ENCODE measurements around the gene PRKCI.
"Not testable (repeated sequence)": the region's sequence is repeated elsewhere in the genome, so short reads cannot be mapped to it uniquely, and the experiment has no call there.

PRKCI gene

DNA sequence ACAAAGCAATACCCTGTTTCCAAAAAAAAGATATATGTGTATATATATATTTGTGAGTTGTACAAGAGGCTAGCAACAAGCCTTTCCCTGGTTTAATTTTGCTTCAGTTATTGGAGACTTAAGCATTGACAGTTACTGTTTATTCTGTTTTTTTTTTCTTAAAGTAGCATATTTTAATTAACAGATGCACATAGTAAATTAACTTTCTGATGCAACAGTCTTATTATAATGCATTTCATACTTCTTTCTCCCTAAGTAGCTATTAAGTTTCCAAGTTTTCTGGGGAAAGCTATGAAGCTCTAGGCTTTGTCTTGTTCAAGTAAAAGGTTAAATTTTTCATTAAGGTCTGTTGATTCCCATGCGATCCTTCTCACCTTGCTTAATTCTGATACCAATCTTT is 17.9 kb downstream of the PRKCI start:
- ATAC-seq (replicated peaks) (no peak), DNase-seq (no peak)
- Mint-ChIP-seq H3K9me3 (no peaks in the 10 kb centered on the region), H3K4me3 (no peak overlapping the region), H3K27me3 (no peaks in the 10 kb centered on the region), H3K36me3 (ENCODE audit: insufficient read depth) (peaks cover 30% of the 10 kb centered on the region), H3K27ac (no peak overlapping the region), H3K4me1 (ENCODE audit: low read depth in 2 of 2) (peaks cover 0 to 5% of the 10 kb centered on the region in 2 donors)

DNA sequence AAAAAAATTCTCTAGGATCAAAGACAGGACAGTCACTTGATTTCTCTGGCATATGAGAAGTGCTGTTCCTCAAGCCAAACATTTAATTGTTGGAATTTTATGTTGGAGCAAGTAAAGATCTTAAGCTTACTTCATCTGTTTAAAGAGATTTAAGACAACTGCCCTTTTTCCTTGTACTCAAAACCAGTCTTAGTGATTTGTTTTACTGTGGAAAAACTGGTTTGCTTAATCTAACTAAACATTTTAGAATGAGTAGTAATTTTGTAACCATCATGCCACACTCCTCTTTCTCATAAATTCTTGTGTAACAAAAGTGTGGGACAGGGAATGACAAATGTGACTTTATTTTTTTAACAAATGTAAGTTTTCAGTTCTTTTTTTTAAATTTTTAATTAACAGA is 18.4 kb downstream of the PRKCI start:
- Mint-ChIP-seq H3K27ac (no peak overlapping the region), H3K4me1 (ENCODE audit: low read depth in 2 of 2) (peaks cover 0 to 5% of the 10 kb centered on the region in 2 donors), H3K36me3 (ENCODE audit: insufficient read depth) (peaks cover 30% of the 10 kb centered on the region), H3K4me3 (no peak overlapping the region), H3K27me3 (no peaks in the 10 kb centered on the region), H3K9me3 (no peaks in the 10 kb centered on the region)
- ATAC-seq (replicated peaks) = no peak
- no peak for DNase-seq

DNA sequence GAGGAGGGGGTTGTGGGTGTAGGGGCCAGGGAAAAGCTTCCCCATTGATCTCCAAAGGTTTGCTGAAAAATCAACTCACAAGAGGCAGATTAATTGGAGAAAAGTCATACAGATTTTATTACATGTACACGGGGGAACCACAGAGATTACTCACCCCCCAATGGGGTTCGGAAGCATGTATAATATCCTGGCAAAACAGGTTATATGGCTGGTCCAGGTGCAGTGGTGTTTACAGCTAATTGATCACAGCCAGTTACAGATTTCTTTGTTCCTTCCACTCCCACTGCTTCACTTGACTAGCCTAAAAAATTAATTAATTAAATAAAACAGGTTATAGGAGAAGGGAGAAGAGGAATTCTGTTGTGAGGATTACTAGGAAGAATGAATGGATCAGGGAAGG is 22.4 kb downstream of the PRKCI start:
- Mint-ChIP-seq H3K4me3 (no peak overlapping the region), H3K4me1 (ENCODE audit: low read depth in 2 of 2) (peaks cover 0 to 4% of the 10 kb centered on the region in 2 donors), H3K36me3 (ENCODE audit: insufficient read depth) (peaks cover 22% of the 10 kb centered on the region), H3K27me3 (no peaks in the 10 kb centered on the region), H3K27ac (no peak overlapping the region), H3K9me3 (no peaks in the 10 kb centered on the region)
- ATAC-seq (replicated peaks) (no peak), DNase-seq (no peak)

DNA sequence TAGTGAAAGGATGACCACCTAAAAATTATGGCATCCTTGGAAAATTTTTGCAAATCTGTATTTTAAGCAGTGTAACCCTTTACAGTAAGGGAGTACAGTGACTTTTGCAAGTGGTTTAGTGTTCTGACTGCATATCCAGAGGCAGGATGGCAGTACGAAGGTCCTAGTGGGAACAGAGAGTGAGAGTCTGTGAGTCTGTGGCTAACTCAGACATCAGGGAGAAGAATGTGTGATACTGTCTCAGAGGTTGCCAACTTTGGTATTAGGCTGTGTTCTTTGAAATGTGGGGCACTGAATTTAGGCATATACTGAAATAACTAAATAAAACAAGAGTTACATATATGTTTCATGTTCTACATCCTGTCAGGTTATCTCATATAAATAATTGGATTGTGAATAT is 25.7 kb downstream of the PRKCI start:
- no peaks in the 10 kb centered on the region for H3K27me3 Mint-ChIP-seq
- H3K4me3 Mint-ChIP-seq = no peak overlapping the region
- DNase-seq = no peak
- H3K27ac Mint-ChIP-seq = peak overlapping the region in 1 of 2 donors; percentile 63
- H3K36me3 Mint-ChIP-seq (ENCODE audit: insufficient read depth) = peaks cover 23% of the 10 kb centered on the region
- no peaks in the 10 kb centered on the region for H3K9me3 Mint-ChIP-seq
- no peak for ATAC-seq (replicated peaks)
- no peaks in the 10 kb centered on the region for H3K4me1 Mint-ChIP-seq (ENCODE audit: low read depth in 2 of 2)

DNA sequence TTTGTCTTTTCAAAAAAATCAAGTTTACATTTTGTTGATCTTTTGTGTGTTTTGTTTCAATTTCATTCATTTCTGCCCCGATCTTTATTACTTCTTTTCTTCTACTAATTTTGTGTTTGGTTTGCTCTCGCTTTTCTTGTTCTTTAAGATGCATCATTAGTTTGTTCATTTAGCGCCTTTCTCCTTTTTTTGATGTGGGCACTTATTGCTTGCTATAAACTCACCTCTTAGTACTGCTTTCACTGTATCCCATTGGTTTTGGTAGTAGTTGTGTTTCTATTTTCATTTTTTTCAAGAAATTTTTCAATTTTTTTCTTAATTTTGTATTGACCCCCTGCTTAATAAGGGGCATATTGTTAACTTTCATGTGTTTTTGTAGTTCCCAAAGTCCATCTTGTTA is 34.4 kb downstream of the PRKCI start:
- no peaks in the 10 kb centered on the region for H3K9me3 Mint-ChIP-seq
- H3K4me1 Mint-ChIP-seq (ENCODE audit: low read depth in 2 of 2) = peaks cover 8 to 16% of the 10 kb centered on the region in 2 donors
- no peak overlapping the region for H3K27ac Mint-ChIP-seq
- no peaks in the 10 kb centered on the region for H3K27me3 Mint-ChIP-seq
- no peak for DNase-seq
- H3K4me3 Mint-ChIP-seq = no peak overlapping the region
- H3K36me3 Mint-ChIP-seq (ENCODE audit: insufficient read depth) = peaks cover 17% of the 10 kb centered on the region
- ATAC-seq (replicated peaks) = no peak

DNA sequence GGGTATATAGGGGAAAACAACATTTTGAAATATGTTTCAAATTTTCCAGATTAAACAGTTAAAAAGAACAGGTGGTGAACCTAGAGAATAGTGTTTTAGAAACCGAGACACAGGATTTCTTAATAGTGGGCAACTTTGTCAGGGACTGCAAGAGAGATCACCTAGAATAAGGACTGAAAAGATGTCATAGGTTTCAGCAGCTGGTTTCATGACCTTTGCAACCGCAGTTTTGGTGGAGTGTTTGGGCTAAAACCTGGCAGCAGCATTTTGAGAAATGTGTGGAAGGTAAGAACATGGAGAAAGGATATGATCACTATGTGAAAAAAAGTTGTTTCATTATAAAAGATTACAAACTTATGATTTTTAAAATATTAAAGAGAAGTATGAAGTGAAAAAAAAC is 34.9 kb downstream of the PRKCI start:
- Mint-ChIP-seq H3K4me1 (ENCODE audit: low read depth in 2 of 2) (peaks cover 8 to 16% of the 10 kb centered on the region in 2 donors), H3K27ac (no peak overlapping the region), H3K9me3 (no peaks in the 10 kb centered on the region), H3K36me3 (ENCODE audit: insufficient read depth) (peaks cover 15% of the 10 kb centered on the region), H3K4me3 (no peak overlapping the region), H3K27me3 (no peaks in the 10 kb centered on the region)
- DNase-seq (no peak), ATAC-seq (replicated peaks) (no peak)

DNA sequence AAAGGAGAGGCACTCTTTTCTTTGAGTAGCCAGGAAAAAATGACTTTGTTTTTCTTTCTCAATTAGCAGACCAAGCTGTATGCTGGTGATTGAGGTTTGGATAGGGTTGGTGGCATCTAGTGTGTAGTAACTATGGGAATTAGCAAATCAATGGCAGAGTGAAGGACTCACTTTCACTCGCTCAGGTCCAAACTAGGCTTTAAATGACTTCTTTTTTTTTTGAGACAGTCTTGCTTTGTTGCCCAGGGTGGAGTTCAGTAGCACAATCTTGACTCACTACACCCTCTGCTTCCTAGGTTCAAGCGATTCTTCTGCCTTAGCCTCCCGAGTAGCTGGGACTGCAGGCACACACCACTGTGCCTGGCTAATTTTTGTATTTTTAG is 35.9 kb downstream of the PRKCI start:
- Mint-ChIP-seq H3K27ac (peak overlapping the region; percentile 59 to 70), H3K4me3 (peak overlapping the region; percentile 25 to 33), H3K27me3 (no peaks in the 10 kb centered on the region), H3K9me3 (no peaks in the 10 kb centered on the region), H3K36me3 (ENCODE audit: insufficient read depth) (peaks cover 15% of the 10 kb centered on the region), H3K4me1 (ENCODE audit: low read depth in 2 of 2) (peaks cover 8 to 16% of the 10 kb centered on the region in 2 donors)
- ATAC-seq (replicated peaks) (no peak), DNase-seq (no peak)

DNA sequence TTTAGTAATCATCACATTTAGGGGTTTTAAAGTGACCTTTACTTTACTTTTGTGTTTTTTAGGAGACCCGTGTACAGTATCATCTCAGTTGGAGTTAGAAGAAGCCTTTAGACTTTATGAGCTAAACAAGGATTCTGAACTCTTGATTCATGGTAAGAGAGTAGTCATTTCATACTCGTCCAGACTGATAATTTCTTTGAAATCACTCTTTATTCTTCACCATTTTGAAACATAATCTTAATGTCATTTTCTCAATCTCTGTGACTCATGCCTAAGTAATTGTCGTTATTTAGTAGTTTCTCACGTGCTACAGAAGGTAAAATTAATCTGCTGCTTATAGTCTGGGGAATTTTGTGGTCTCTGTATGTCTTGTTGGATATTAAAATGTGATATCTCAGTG is 37.7 kb downstream of the PRKCI start:
- Mint-ChIP-seq H3K27ac (peak overlapping the region in 1 of 2 donors; percentile 13), H3K36me3 (ENCODE audit: insufficient read depth) (peaks cover 23% of the 10 kb centered on the region), H3K27me3 (no peaks in the 10 kb centered on the region), H3K4me1 (ENCODE audit: low read depth in 2 of 2) (peaks cover 8 to 13% of the 10 kb centered on the region in 2 donors), H3K4me3 (no peak overlapping the region), H3K9me3 (no peaks in the 10 kb centered on the region)
- no peak for ATAC-seq (replicated peaks)
- DNase-seq = no peak

DNA sequence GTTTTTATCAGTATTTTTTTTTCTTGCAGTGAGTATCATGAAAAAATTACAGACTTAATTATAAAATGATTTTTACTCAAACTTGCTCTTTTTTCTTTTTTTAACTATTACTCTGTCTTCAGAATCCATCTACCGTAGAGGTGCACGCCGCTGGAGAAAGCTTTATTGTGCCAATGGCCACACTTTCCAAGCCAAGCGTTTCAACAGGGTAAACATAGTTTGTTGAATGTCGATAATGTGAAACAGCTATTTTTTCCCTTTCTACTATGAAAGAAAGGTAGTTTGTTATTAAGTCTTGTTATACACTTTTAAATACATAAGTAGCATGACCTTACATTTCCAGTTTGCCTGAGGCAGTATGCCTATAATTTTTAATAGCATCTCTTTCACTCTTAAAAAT is 45.6 kb downstream of the PRKCI start:
- no peak for ATAC-seq (replicated peaks)
- no peak for DNase-seq

DNA sequence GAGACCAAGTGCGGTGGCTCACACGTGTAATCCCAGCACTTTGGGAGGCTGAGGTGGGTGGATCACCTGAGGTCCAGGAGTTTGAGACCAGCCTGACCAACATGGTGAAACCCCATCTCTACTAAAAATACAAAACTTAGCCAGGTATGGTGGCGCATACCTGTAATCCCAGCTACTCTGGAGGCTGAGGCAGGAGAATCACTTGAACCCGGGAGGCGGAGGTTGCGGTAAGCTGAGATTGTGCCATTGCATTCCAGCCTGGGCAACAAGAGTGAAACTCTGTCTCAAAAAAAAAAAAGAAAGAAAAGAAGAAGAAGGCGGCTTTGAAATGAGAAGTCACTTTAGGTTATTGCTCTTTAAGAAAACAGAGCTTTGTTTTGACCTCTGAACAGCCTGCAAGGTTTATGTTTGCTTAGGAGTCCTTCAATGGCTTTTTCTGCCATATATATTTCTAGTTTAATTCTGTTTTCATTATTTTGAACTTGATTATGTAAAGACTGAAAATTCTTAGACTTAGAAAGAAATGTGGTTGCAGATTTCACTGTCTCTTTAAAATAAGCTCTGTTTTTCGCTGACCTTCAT is 47.5 kb downstream of the PRKCI start:
- H3K4me1 Mint-ChIP-seq (ENCODE audit: low read depth in 2 of 2); H3K4me3 Mint-ChIP-seq; H3K27me3 Mint-ChIP-seq; H3K9me3 Mint-ChIP-seq; DNase-seq; H3K27ac Mint-ChIP-seq; ATAC-seq (replicated peaks): not testable (repeated sequence)
- peaks cover 24% of the 10 kb centered on the region for H3K36me3 Mint-ChIP-seq (ENCODE audit: insufficient read depth)

More for the DNA sequence above, 45.6 kb downstream of the PRKCI start:
- no peaks in the 10 kb centered on the region for H3K27me3 Mint-ChIP-seq
- H3K27ac Mint-ChIP-seq = no peak overlapping the region
- H3K4me1 Mint-ChIP-seq (ENCODE audit: low read depth in 2 of 2) = peaks cover 0 to 3% of the 10 kb centered on the region in 2 donors
- H3K9me3 Mint-ChIP-seq = no peaks in the 10 kb centered on the region
- H3K36me3 Mint-ChIP-seq (ENCODE audit: insufficient read depth) = peaks cover 23% of the 10 kb centered on the region
- no peak overlapping the region for H3K4me3 Mint-ChIP-seq

DNA sequence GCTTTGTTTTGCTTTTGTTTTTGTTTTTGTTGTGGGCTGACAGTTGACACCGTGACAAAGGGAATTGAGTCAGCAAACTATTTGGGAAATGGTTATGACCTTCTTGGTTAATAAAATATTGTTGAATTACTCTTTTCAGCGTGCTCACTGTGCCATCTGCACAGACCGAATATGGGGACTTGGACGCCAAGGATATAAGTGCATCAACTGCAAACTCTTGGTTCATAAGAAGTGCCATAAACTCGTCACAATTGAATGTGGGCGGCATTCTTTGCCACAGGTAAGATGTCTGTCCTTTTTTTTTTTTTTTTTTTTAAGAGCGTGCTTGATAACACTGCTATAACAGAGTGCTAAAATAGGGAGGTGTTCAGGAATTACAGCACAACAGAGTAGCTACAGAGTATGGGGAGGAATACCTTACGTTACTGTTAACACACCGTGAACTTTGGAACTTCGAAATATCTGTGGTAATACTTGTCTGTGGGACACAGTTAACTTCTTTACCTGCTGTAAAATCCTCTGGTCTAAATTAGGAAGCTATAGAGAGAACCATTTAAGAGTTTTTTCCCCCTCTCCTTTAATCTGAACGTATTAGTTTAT is 48.2 kb downstream of the PRKCI start:
- H3K36me3 Mint-ChIP-seq (ENCODE audit: insufficient read depth) = peaks cover 24% of the 10 kb centered on the region
- peaks cover 0 to 3% of the 10 kb centered on the region in 2 donors for H3K4me1 Mint-ChIP-seq (ENCODE audit: low read depth in 2 of 2)
- ATAC-seq (replicated peaks) (no peak), DNase-seq (no peak)
- no peaks in the 10 kb centered on the region for H3K27me3 Mint-ChIP-seq
- no peaks in the 10 kb centered on the region for H3K9me3 Mint-ChIP-seq
- no peak overlapping the region for H3K4me3 Mint-ChIP-seq
- H3K27ac Mint-ChIP-seq = no peak overlapping the region

DNA sequence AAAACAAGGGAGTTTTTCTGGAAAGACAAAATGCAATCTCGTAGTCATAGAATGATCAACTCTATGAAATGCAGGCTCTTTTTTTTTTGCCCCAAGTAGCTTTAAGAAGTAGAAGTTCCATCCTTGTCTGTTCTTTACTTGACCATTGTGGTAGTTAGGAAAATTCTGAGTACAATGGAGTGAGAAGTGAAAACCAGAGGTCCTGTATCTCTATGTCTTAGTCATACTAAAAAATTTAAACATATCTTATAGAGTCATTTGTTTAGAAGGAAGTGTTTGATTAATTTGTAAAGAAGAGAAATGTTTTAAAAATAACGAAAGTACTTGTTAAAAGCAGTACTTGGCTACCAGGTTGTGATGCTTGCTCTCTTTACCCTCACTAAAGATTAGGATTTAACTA is 52.4 kb downstream of the PRKCI start:
- Mint-ChIP-seq H3K4me1 (ENCODE audit: low read depth in 2 of 2) (peaks cover 16 to 21% of the 10 kb centered on the region in 2 donors), H3K9me3 (no peaks in the 10 kb centered on the region), H3K36me3 (ENCODE audit: insufficient read depth) (peaks cover 36% of the 10 kb centered on the region), H3K27ac (peak overlapping the region in 1 of 2 donors; percentile 13), H3K4me3 (no peak overlapping the region), H3K27me3 (no peaks in the 10 kb centered on the region)
- ATAC-seq (replicated peaks) (no peak), DNase-seq (no peak)

DNA sequence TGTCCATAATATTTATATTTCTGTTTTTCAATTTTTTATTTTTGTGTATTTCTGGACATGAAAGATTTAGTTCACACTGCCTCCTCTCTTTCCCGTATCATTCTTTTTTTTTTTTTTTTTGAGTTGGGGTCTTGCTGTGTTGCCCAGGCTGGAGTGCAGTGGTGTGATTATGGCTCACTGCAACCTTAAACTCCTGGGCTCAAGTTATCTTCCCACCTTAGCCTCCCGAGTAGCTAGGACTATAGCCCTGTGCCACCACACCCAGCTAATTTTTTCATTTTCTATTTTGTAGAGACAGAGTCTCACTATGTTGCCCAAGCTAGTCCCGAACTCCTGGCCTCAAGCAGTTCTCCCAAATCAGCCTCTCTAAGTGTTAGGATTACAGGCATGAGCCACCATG is 53.6 kb downstream of the PRKCI start:
- no peaks in the 10 kb centered on the region for H3K9me3 Mint-ChIP-seq
- DNase-seq (no peak), ATAC-seq (replicated peaks) (no peak)
- no peak overlapping the region for H3K4me3 Mint-ChIP-seq
- H3K27ac Mint-ChIP-seq = peak overlapping the region; percentile 94 to 99
- no peaks in the 10 kb centered on the region for H3K27me3 Mint-ChIP-seq
- peaks cover 33% of the 10 kb centered on the region for H3K36me3 Mint-ChIP-seq (ENCODE audit: insufficient read depth)
- H3K4me1 Mint-ChIP-seq (ENCODE audit: low read depth in 2 of 2) = peaks cover 16 to 21% of the 10 kb centered on the region in 2 donors

DNA sequence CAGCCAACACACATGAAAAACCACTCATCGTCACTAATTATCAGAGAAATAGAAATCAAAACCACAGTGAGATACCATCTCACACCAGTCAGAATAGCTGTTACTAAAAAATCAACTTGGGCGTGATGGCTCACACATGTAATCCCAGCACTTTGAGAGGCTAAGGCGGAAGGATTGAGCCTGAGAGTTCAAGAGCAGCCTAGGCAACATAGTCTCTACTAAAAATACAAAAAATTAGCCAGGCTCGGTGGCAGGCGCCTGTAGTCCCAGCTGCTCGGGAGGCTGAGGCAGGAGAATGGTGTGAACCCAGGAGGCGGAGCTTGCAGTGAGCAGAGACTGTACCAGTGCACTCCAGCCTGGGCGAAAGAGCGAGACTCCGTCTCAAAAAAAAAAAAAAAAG is 55.1 kb downstream of the PRKCI start:
- ATAC-seq (replicated peaks) (peak; percentile 89), DNase-seq (peak; percentile 18 to 53 (median 26))
- H3K4me3 Mint-ChIP-seq = peak overlapping the region; percentile 67 to 95
- peaks cover 16 to 18% of the 10 kb centered on the region in 2 donors for H3K4me1 Mint-ChIP-seq (ENCODE audit: low read depth in 2 of 2)
- not testable (repeated sequence) for H3K27me3 Mint-ChIP-seq, H3K9me3 Mint-ChIP-seq
- peak overlapping the region; percentile 94 to 99 for H3K27ac Mint-ChIP-seq
- peaks cover 33% of the 10 kb centered on the region for H3K36me3 Mint-ChIP-seq (ENCODE audit: insufficient read depth)

All from effector memory CD8-positive, alpha-beta T cell (primary cell).